Lower lobe of right lung (tissue), 2 donors: ENCODE data around the gene ACTL10. TPM values are rescaled to one million over a fixed set of nuclear protein-coding genes. Genes with fewer than 3 reads are reported as not detected.

ENCODE experiments used
- ATAC-seq, 2 donors: fragments of 200-7000 bp; cut with Tn5 transposase; one replicate each; pipeline ENCODE4 v1.9.1; 2020 to 2022; ENCODE audit warnings: mild to moderate bottlenecking in 2 of 2, moderate library complexity in 2 of 2
- DNase-seq: peaks from one replicate; pipeline ENCODE4 v3.0.0-alpha.2; 2020
- H3K27ac ChIP-seq: fragments of 200-600 bp; one replicate; pipeline ENCODE4 v1.8.0; 2022
- H3K27me3 ChIP-seq: fragments of 200-600 bp; one replicate; pipeline ENCODE4 v1.8.0; 2022; ENCODE audit warnings: low read depth
- H3K36me3 ChIP-seq: fragments of 200-600 bp; one replicate; pipeline ENCODE4 v1.8.0; 2022; ENCODE audit warnings: mild to moderate bottlenecking
- H3K4me1 ChIP-seq: fragments of 200-600 bp; one replicate; pipeline ENCODE4 v1.8.0; 2022
- H3K4me3 ChIP-seq: fragments of 200-600 bp; one replicate; pipeline ENCODE4 v1.8.0; 2022; ENCODE audit warnings: mild to moderate bottlenecking
- H3K9me3 ChIP-seq: fragments of 200-600 bp; one replicate; pipeline ENCODE4 v1.8.0; 2022
- CTCF ChIP-seq: fragments of 200-600 bp; IDR thresholded peaks from one replicate; pipeline ENCODE4 v1.8.0; 2022; ENCODE audit warnings: antibody characterized with exemption, mild to moderate bottlenecking
- intact Hi-C: fragments of 100-400 bp; cut with DNase I; formaldehyde crosslinking; loops from one replicate; pipeline ENCODE4 v1.11.0; 2022
- total RNA-seq: library from RNA; stranded (reverse); fragmentation: NEBNext Ultra II Directional; extraction: Animal tissue kit (Norgen Biotek cat#: 25700); gene quantifications from one replicate; pipeline ENCODE4 v1.2.1, GENCODE V29; 2021
- donor health status: DM: no; HTN: yes; CAD: no; lungs with severe emphysema.

The ACTL10 gene
- total RNA-seq, 1 donor from 2014 or later = 1.3 TPM

- Histone ChIP-seq H3K36me3 (peaks cover 9% of the 10 kb centered on the region), H3K9me3 (no peaks in the 10 kb centered on the region), H3K27me3 (no peaks in the 10 kb centered on the region), H3K4me1 (peaks cover 39% of the 10 kb centered on the region), H3K4me3 (no peak overlapping the region), H3K27ac (no peak overlapping the region)
- no peak for TF ChIP-seq CTCF
- no peak for DNase-seq
- intact Hi-C loops = no loop called here
- ATAC-seq = no peak
Observed at GRCh38 chr20:33650111-33650752, 16.5 kb upstream of the ACTL10 start.

- intact Hi-C loops = no loop called here
- Histone ChIP-seq H3K4me3 (no peak overlapping the region), H3K9me3 (no peaks in the 10 kb centered on the region), H3K27ac (no peak overlapping the region), H3K27me3 (no peaks in the 10 kb centered on the region), H3K36me3 (peaks cover 2% of the 10 kb centered on the region), H3K4me1 (peaks cover 39% of the 10 kb centered on the region)
- no peak for TF ChIP-seq CTCF
- ATAC-seq = peak in 1 of 2 donors; percentile 26
- DNase-seq = no peak
Observed at GRCh38 chr20:33650753-33651561, 15.8 kb upstream of the ACTL10 start.

- Histone ChIP-seq H3K27me3 (no peaks in the 10 kb centered on the region), H3K9me3 (no peaks in the 10 kb centered on the region), H3K36me3 (no peaks in the 10 kb centered on the region), H3K27ac (no peak overlapping the region), H3K4me3 (no peak overlapping the region), H3K4me1 (peaks cover 39% of the 10 kb centered on the region)
- no peak for TF ChIP-seq CTCF
- intact Hi-C loops = no loop called here
- DNase-seq (no peak), ATAC-seq (no peak)
Observed at GRCh38 chr20:33651562-33652048, 15.1 kb upstream of the ACTL10 start.

- intact Hi-C loops = no loop called here
- peaks cover 5% of the 10 kb centered on the region for H3K36me3 ChIP-seq
- H3K27me3 ChIP-seq = no peaks in the 10 kb centered on the region
- H3K4me1 ChIP-seq = peaks cover 22% of the 10 kb centered on the region
- no peak overlapping the region for H3K27ac ChIP-seq
- H3K4me3 ChIP-seq = no peak overlapping the region
- DNase-seq = no peak
- ATAC-seq = peak; percentile 65
- no peaks in the 10 kb centered on the region for H3K9me3 ChIP-seq
- TF ChIP-seq CTCF = peak; percentile 68
Observed at GRCh38 chr20:33653218-33653899, 13.4 kb upstream of the ACTL10 start.

- H3K27ac ChIP-seq = no peak overlapping the region
- H3K9me3 ChIP-seq = no peaks in the 10 kb centered on the region
- no peak overlapping the region for H3K4me3 ChIP-seq
- H3K27me3 ChIP-seq = no peaks in the 10 kb centered on the region
- intact Hi-C loops = no loop called here
- peak; percentile 80 for DNase-seq
- H3K4me1 ChIP-seq = peaks cover 15% of the 10 kb centered on the region
- TF ChIP-seq CTCF = no peak
- ATAC-seq = peak; percentile 67 to 74
- H3K36me3 ChIP-seq = peaks cover 9% of the 10 kb centered on the region
Observed at GRCh38 chr20:33653900-33654596, 12.7 kb upstream of the ACTL10 start.
